Osteocyte (in vitro differentiated cells): ENCODE measurements around the gene BCAR3. TPM values are rescaled to one million over a fixed set of nuclear protein-coding genes. Genes with fewer than 3 reads are reported as not detected.

Source experiments
- DNase-seq: peaks from one replicate; pipeline ENCODE4 v3.0.0; 2021; ENCODE audit warnings: mixed read lengths; ENCODE audit not compliant: unreplicated experiment; ENCODE audit errors: extremely low spot score
- H3K27ac Mint-ChIP-seq: one replicate; pipeline ENCODE4 v1.8.0; 2021; ENCODE audit warnings: mild to moderate bottlenecking, mixed read lengths; ENCODE audit not compliant: unreplicated experiment
- H3K27me3 Mint-ChIP-seq: one replicate; pipeline ENCODE4 v1.8.0; 2021; ENCODE audit warnings: mixed read lengths; ENCODE audit not compliant: unreplicated experiment
- H3K36me3 Mint-ChIP-seq: one replicate; pipeline ENCODE4 v1.8.0; 2021; ENCODE audit warnings: mixed read lengths; ENCODE audit not compliant: unreplicated experiment
- H3K4me1 Mint-ChIP-seq: one replicate; pipeline ENCODE4 v1.8.0; 2021; ENCODE audit warnings: mixed read lengths; ENCODE audit not compliant: unreplicated experiment
- H3K4me3 Mint-ChIP-seq: one replicate; pipeline ENCODE4 v1.8.0; 2021; ENCODE audit warnings: mild to moderate bottlenecking, moderate library complexity, mixed read lengths; ENCODE audit not compliant: unreplicated experiment
- H3K9me3 Mint-ChIP-seq: one replicate; pipeline ENCODE4 v1.8.0; 2021; ENCODE audit warnings: mixed read lengths; ENCODE audit not compliant: unreplicated experiment
- total RNA-seq: library from RNA; stranded (reverse); gene quantifications from 2 replicates; pipeline ENCODE4 v1.2.1, GENCODE V29; 2021
- TF ChIP-seq, protein P1 (sequence below): fragments of 200-600 bp; sonication (generic); IDR thresholded peaks from 2 replicates; pipeline ENCODE4 v1.5.0; 2021; ENCODE audit warnings: antibody characterized with exemption, mild to moderate bottlenecking, moderate library complexity

BCAR3 gene
- total RNA-seq, 1 donor from 2014 or later: 8.8 TPM

DNA sequence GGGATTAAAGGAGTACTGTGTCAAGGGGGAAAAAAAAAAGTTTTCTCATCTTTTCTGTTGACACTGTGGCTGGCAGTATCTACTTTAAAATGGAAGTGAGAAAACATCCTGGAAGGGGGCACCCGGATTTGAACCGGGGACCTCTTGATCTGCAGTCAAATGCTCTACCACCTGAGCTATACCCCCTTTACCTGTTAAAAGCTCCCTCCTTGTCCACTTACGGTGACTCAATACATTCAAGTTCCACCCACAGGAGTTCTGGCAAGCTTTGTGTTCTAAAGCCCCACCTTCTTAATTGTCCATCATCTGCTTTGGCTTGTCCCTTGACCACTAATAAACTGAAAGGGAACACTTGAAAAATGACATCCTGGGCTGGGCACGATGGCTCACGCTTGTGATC is 165.5 kb downstream of the BCAR3 start:
- peaks cover 5% of the 10 kb centered on the region for H3K4me1 Mint-ChIP-seq
- H3K36me3 Mint-ChIP-seq: peaks cover 4% of the 10 kb centered on the region
- H3K27me3 Mint-ChIP-seq: no peaks in the 10 kb centered on the region
- H3K27ac Mint-ChIP-seq: no peak overlapping the region
- TF ChIP-seq, protein P1, sequence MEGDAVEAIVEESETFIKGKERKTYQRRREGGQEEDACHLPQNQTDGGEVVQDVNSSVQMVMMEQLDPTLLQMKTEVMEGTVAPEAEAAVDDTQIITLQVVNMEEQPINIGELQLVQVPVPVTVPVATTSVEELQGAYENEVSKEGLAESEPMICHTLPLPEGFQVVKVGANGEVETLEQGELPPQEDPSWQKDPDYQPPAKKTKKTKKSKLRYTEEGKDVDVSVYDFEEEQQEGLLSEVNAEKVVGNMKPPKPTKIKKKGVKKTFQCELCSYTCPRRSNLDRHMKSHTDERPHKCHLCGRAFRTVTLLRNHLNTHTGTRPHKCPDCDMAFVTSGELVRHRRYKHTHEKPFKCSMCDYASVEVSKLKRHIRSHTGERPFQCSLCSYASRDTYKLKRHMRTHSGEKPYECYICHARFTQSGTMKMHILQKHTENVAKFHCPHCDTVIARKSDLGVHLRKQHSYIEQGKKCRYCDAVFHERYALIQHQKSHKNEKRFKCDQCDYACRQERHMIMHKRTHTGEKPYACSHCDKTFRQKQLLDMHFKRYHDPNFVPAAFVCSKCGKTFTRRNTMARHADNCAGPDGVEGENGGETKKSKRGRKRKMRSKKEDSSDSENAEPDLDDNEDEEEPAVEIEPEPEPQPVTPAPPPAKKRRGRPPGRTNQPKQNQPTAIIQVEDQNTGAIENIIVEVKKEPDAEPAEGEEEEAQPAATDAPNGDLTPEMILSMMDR: no peak
- no peak for DNase-seq
- no peak overlapping the region for H3K4me3 Mint-ChIP-seq
- H3K9me3 Mint-ChIP-seq: no peaks in the 10 kb centered on the region

Other genes with a start within 250 kb of the BCAR3 start
- 60.9 and 63.3 TPM in 2 replicates for gene FNBP1L, start 233.7 kb downstream of the BCAR3 start, total RNA-seq
- 48.0 and 49.4 TPM in 2 replicates for gene DNTTIP2, start 197.4 kb upstream of the BCAR3 start, total RNA-seq
- gene GCLM, start 227.6 kb upstream of the BCAR3 start, total RNA-seq: 17.5 and 17.7 TPM in 2 replicates